GM12878 (cell line): Measurements from ENCODE around the gene CASP8. TPM values are rescaled to one million over a fixed set of nuclear protein-coding genes. Genes with fewer than 3 reads are reported as not detected.

Experiments
- ATAC-seq: fragments of 200-7000 bp; cut with Tn5 transposase; 3 replicates; pipeline ENCODE4 v1.9.1; 2020; ENCODE audit warnings: mild to moderate bottlenecking, moderate library complexity
- BruUV-seq: library from RNA; stranded (reverse); fragments of 400-500 nt; replicated peaks from 2 replicates; lab custom pipeline; 2021; lab: Mats Ljungman, UMichigan
- CTCF ChIA-PET: fragments of 300-600 bp; sonication (Branson Sonifier 250); formaldehyde crosslinking; extraction: SDS; loops from one replicate; lab custom pipeline; 2021; ENCODE audit warnings: inconsistent platforms; lab: Yijun Ruan, JAX
- POLR2A ChIA-PET: fragments of 350-600 bp; formaldehyde crosslinking; extraction: SDS; loops from one replicate; lab custom pipeline; 2021; ENCODE audit warnings: inconsistent platforms; lab: Charles Lee
- RAD21 ChIA-PET: fragments of 300-600 bp; sonication (Branson Sonifier 250); formaldehyde crosslinking; loops from one replicate; lab custom pipeline; 2023; ENCODE audit warnings: antibody characterized with exemption; ENCODE audit not compliant: unreplicated experiment; lab: Charles Lee
- SMC1A ChIA-PET: fragments of 300-600 bp; sonication (Branson Sonifier 250); formaldehyde crosslinking; loops from one replicate; lab custom pipeline; 2023; ENCODE audit not compliant: unreplicated experiment, uncharacterized antibody; lab: Charles Lee
- DNase-seq: peaks from one replicate; pipeline ENCODE4 v3.0.0-alpha.2; 2011; ENCODE audit warnings: low read depth, low spot score
- FAIRE-seq: peaks from 3 replicates; lab custom pipeline; 2011; peaks lifted over from hg19 to GRCh38; lab: Jason Lieb, UNC
- H2AFZ ChIP-seq: 2 replicates; pipeline ENCODE4 v1.6.0; 2011; ENCODE audit warnings: low read depth, low read length, control low read depth; ENCODE audit not compliant: control insufficient read depth
- H3K27ac ChIP-seq: 2 replicates; pipeline ENCODE4 v1.5.1; 2011; ENCODE audit warnings: control low read depth; ENCODE audit not compliant: control insufficient read depth, insufficient read depth
- H3K27me3 ChIP-seq, 2 experiments: replicated peaks in 1 of 2; 2 replicates each; pipeline versions ENCODE4 v1.6.0 to v1.6.1; 2011; ENCODE audit warnings: low read length in 1 of 2; ENCODE audit not compliant: control insufficient read depth in 2 of 2, insufficient read depth in 2 of 2
- H3K36me3 ChIP-seq, 2 experiments: 2 replicates each; pipeline ENCODE4 v1.5.1; 2011; ENCODE audit warnings: low read length in 1 of 2; ENCODE audit not compliant: control insufficient read depth in 2 of 2, insufficient read depth in 2 of 2
- H3K4me1 ChIP-seq: 2 replicates; pipeline ENCODE4 v1.6.1; 2011; ENCODE audit warnings: mild to moderate bottlenecking, low read length, moderate library complexity, mixed read lengths; ENCODE audit not compliant: control insufficient read depth, insufficient read depth
- H3K4me2 ChIP-seq: 2 replicates; pipeline ENCODE4 v1.6.0; 2011; ENCODE audit warnings: control low read depth; ENCODE audit not compliant: control insufficient read depth, insufficient read depth
- H3K4me3 ChIP-seq: fragments of 200-600 bp; sonication (generic); 2 replicates; pipeline ENCODE4 v1.5.1; 2016
- H3K79me2 ChIP-seq: 2 replicates; pipeline ENCODE4 v1.6.0; 2011; ENCODE audit warnings: low read length; ENCODE audit not compliant: control insufficient read depth, insufficient read depth
- H3K9ac ChIP-seq: 2 replicates; pipeline ENCODE4 v1.8.0; 2011; ENCODE audit warnings: low read length, control low read depth, mixed read lengths; ENCODE audit not compliant: control insufficient read depth, insufficient read depth
- H3K9me3 ChIP-seq: replicated peaks from 3 replicates; pipeline ENCODE4 v1.5.1; 2011; ENCODE audit warnings: mild to moderate bottlenecking, low read length; ENCODE audit not compliant: control insufficient read depth, insufficient read depth
- H4K20me1 ChIP-seq: 2 replicates; pipeline ENCODE4 v1.6.0; 2011; ENCODE audit not compliant: control insufficient read depth, insufficient read depth
- BCL11A ChIP-seq: IDR thresholded peaks from 2 replicates; pipeline ENCODE4 v1.6.1; 2011; ENCODE audit warnings: low read depth, low read length
- CEBPZ ChIP-seq: fragments of 150-350 bp; IDR thresholded peaks from 2 replicates; pipeline ENCODE4 v1.6.1; 2016; ENCODE audit warnings: low read depth, low read length
- EED ChIP-seq: sonication (generic); IDR thresholded peaks from 2 replicates; pipeline ENCODE4 v1.6.1; 2016; ENCODE audit warnings: antibody characterized with exemption, low read depth
- EP300 ChIP-seq, 2 experiments: fragments of 150-350 bp in 1 of 2; IDR thresholded peaks; 2 replicates each; pipeline ENCODE4 v1.6.1; 2011 to 2012; ENCODE audit warnings: low read depth in 2 of 2, low read length in 2 of 2, borderline replicate concordance in 1 of 2, improper control_type of control experiment in 1 of 2, inconsistent platforms in 1 of 2; ENCODE audit not compliant: control insufficient read depth in 1 of 2
- EZH2 ChIP-seq: IDR thresholded peaks from 2 replicates; pipeline ENCODE4 v1.6.1; 2012; ENCODE audit warnings: low read depth, mild to moderate bottlenecking, control low read depth, inconsistent platforms, low read length, borderline replicate concordance; ENCODE audit not compliant: control insufficient read depth
- NFXL1 ChIP-seq: fragments of 450-650 bp; IDR thresholded peaks from 2 replicates; pipeline ENCODE4 v1.6.1; 2017; ENCODE audit warnings: antibody characterized with exemption, mild to moderate bottlenecking, borderline replicate concordance
- PAX5 ChIP-seq: IDR thresholded peaks from 2 replicates; pipeline ENCODE4 v1.6.1; 2011; ENCODE audit warnings: low read depth, low read length, borderline replicate concordance
- POU2F2 ChIP-seq: IDR thresholded peaks from 3 replicates; pipeline ENCODE4 v1.6.1; 2011; ENCODE audit warnings: low read depth, mild to moderate bottlenecking, low read length, borderline replicate concordance
- SKIL ChIP-seq: fragments of 450-650 bp; IDR thresholded peaks from 2 replicates; pipeline ENCODE4 v1.6.1; 2017; ENCODE audit warnings: mild to moderate bottlenecking, low read depth, inconsistent platforms; ENCODE audit not compliant: poor library complexity, severe bottlenecking
- SUPT20H ChIP-seq: IDR thresholded peaks from 2 replicates; pipeline ENCODE4 v1.6.1; 2011; ENCODE audit warnings: low read depth, mild to moderate bottlenecking, low read length, moderate library complexity, borderline replicate concordance; ENCODE audit not compliant: control insufficient read depth
- ZBTB33 ChIP-seq: fragments of 450-650 bp; IDR thresholded peaks from 2 replicates; pipeline ENCODE4 v1.6.1; 2017; ENCODE audit warnings: mild to moderate bottlenecking
- ZNF274 ChIP-seq: IDR thresholded peaks from one replicate; pipeline ENCODE4 v1.8.0; 2011; ENCODE audit not compliant: insufficient read length, insufficient read depth
- WGBS: methylation state at CpG from one replicate; pipeline ENCODE4 v1.1.6; 2016; ENCODE audit warnings: low lambda C conversion rate; ENCODE audit not compliant: insufficient replicate concordance, insufficient coverage; ENCODE audit errors: missing lambda C conversion rate; 5-methylcytosine and 5-hydroxymethylcytosine counted together
- in situ Hi-C: fragments of 300-500 bp; cut with MboI; formaldehyde crosslinking; loops from 9 replicates; pipeline ENCODE4 v1.14.3; 2018; ENCODE audit warnings: mixed read lengths
- intact Hi-C: fragments of 100-400 bp; cut with micrococcal nuclease; formaldehyde crosslinking; loops from one replicate; pipeline ENCODE4 v1.14.2; 2022; ENCODE audit not compliant: unreplicated experiment
- polyA plus RNA-seq, 11 experiments: library from polyadenylated mRNA; depleted of rRNA in 4 of 11; unstranded in 6 of 11; stranded (reverse) in 5 of 11; fragments of >200 nt; fragmentation: Nextera tagmentation in 4 of 11; fragmentation: Illumina TruSeq in 1 of 11; extraction: Ambion mirVana in 4 of 11; extraction: Trizol in 1 of 11; gene quantifications; 1 replicate in 1 of 11; 2 replicates in 10 of 11; pipeline versions ENCODE4 v1.2.1 to v1.2.3, GENCODE V29; 2011 to 2016; ENCODE audit warnings: inconsistent platforms in 2 of 11, missing spikeins in 2 of 11, low read depth in 1 of 11
- total RNA-seq, 4 experiments: library from RNA; depleted of rRNA in 3 of 4; stranded (reverse); fragments of >200 nt in 3 of 4; fragmentation: Illumina TruSeq in 1 of 4; extraction: Trizol in 1 of 4; gene quantifications; 2 replicates each; pipeline versions ENCODE4 v1.2.1 to v1.2.3, GENCODE V29; 2013 to 2021

Gene CASP8
- total and polyA plus RNA-seq, 10 of the 15 experiments (the other 5 are each of a cell fraction or from before 2014, with no cell fraction given) = 18.6 to 54.1 (median 39.9) TPM

GRCh38 chr2:201320257-201320656, 59.9 kb downstream of the CASP8 start:
- DNase-seq (no peak), ATAC-seq (no peak), FAIRE-seq (no peak)
- intact Hi-C loops = no loop called here
- Histone ChIP-seq H3K4me3 (no peak overlapping the region), H3K9ac (no peak overlapping the region), H3K79me2 (no peaks in the 10 kb centered on the region), H3K4me2 (no peak overlapping the region), H3K36me3 (no peaks in the 10 kb centered on the region), H2AFZ (no peak overlapping the region), H3K9me3 (no peaks in the 10 kb centered on the region; the same call in 2 of the 3 replicates), H3K27me3 (no peaks in the 10 kb centered on the region; a peak in 1 of 4 replicates), H4K20me1 (no peaks in the 10 kb centered on the region), H3K4me1 (no peaks in the 10 kb centered on the region), H3K27ac (no peak overlapping the region)
- RAD21 ChIA-PET = no interaction called here
- TF ChIP-seq EZH2 (no peak), EED (no peak), SKIL (no peak), ZNF274 (no peak), NFXL1 (no peak), POU2F2 (no peak), SUPT20H (no peak), PAX5 (no peak), CEBPZ (no peak), BCL11A (no peak), EP300 (IDR thresholded peaks at IDR 0.05; ENCODE audit: borderline replicate concordance in 1 of 2, control insufficient read depth in 1 of 2, low read depth in 2 of 2, low read length in 2 of 2) (no peak), ZBTB33 (no peak)
- POLR2A ChIA-PET = no interaction called here
- CTCF ChIA-PET = interaction anchor here (1.7 kb wide), 1 partner anchor 12 kb away, joined by 4 read pairs; no protein-coding TSS in a partner anchor
- no TSS peak for BruUV-seq
- SMC1A ChIA-PET = no interaction called here
- in situ Hi-C loops = no loop called here
- 89% methylated on average over 4 of the region's 4 CpGs for WGBS
